ENCODE results near the gene SERPINA4. TPM values are rescaled to one million over a fixed set of nuclear protein-coding genes. Genes with fewer than 3 reads are reported as not detected.

SERPINA4 gene
- total RNA-seq, 1 donor from 2014 or later: not detected

DNA sequence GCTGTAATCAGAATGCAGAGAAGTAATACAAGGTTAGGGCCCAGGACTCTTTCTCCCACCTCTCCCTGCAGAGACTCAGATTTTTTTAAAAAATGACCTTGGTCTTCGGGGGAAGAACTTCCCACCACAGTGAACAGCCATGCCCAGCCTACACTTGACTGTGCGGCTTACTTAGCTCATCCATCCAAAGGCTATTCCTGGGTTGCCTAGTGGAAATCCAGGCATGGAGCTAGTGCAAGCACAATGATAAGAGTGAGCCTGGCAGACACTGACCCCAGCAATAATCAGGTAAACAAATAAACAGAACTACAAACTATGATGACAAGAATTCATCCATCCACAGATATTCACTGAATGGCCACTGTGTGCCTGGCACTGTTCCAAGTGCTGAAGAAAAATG, 34.7 kb downstream of the SERPINA4 start:
- H3K27ac Mint-ChIP-seq: no peak overlapping the region
- H3K36me3 Mint-ChIP-seq: no peaks in the 10 kb centered on the region
- H3K27me3 Mint-ChIP-seq (ENCODE audit: insufficient read depth, low read depth): peaks cover 3% of the 10 kb centered on the region
- Histone ChIP-seq H2AFZ (replicated peaks) (no peak overlapping the region), H3K79me2 (ENCODE audit: low read depth) (no peaks in the 10 kb centered on the region), H3K4me2 (no peak overlapping the region), H3F3A (ENCODE audit: low read depth) (no peaks in the 10 kb centered on the region), H3K4me3 (no peak overlapping the region), H3K27me3 (no peaks in the 10 kb centered on the region), H3K27ac (no peak overlapping the region), H3K9me3 (ENCODE audit: low read depth) (no peaks in the 10 kb centered on the region), H3K9ac (no peak overlapping the region), H4K20me1 (ENCODE audit: low read depth) (no peaks in the 10 kb centered on the region), H3K4me1 (no peaks in the 10 kb centered on the region), H3K36me3 (no peaks in the 10 kb centered on the region)
- no peak for DNase-seq (ENCODE audit: low spot score)
- peaks cover 1% of the 10 kb centered on the region for H3K9me3 Mint-ChIP-seq
- H3K4me1 Mint-ChIP-seq: peaks cover 37% of the 10 kb centered on the region
- TF ChIP-seq EZH2phosphoT487 (IDR thresholded peaks at IDR 0.05) (no peak), EZH2 (IDR thresholded peaks at IDR 0.05) (no peak)
- TF ChIP-seq, protein P1, sequence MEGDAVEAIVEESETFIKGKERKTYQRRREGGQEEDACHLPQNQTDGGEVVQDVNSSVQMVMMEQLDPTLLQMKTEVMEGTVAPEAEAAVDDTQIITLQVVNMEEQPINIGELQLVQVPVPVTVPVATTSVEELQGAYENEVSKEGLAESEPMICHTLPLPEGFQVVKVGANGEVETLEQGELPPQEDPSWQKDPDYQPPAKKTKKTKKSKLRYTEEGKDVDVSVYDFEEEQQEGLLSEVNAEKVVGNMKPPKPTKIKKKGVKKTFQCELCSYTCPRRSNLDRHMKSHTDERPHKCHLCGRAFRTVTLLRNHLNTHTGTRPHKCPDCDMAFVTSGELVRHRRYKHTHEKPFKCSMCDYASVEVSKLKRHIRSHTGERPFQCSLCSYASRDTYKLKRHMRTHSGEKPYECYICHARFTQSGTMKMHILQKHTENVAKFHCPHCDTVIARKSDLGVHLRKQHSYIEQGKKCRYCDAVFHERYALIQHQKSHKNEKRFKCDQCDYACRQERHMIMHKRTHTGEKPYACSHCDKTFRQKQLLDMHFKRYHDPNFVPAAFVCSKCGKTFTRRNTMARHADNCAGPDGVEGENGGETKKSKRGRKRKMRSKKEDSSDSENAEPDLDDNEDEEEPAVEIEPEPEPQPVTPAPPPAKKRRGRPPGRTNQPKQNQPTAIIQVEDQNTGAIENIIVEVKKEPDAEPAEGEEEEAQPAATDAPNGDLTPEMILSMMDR (IDR thresholded peaks at IDR 0.05): no peak
- H3K4me3 Mint-ChIP-seq: no peak overlapping the region

DNA sequence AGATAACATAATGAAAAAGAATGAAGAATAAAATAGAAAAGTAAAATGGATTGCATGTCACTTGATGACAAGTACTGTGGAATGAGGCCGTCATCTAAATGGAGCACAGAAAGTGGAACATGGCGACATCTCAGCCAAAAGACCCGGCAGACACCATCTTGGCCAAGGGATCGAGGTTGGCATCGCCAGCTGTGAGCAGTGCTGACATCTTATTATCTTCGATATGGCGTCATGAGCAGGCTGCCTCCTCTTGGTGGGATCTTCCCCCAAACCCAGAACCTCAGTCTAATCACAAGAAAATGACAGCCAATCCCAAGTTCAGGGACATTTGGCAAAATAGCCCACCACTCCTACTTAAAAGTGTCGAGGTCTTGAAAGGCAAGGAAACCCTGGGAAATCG, 35.1 kb downstream of the SERPINA4 start:
- Histone ChIP-seq H3K79me2 (ENCODE audit: low read depth) (no peaks in the 10 kb centered on the region), H3K36me3 (no peaks in the 10 kb centered on the region), H3F3A (ENCODE audit: low read depth) (no peaks in the 10 kb centered on the region), H3K9ac (no peak overlapping the region), H3K27ac (no peak overlapping the region), H3K27me3 (no peaks in the 10 kb centered on the region), H4K20me1 (ENCODE audit: low read depth) (no peaks in the 10 kb centered on the region), H2AFZ (replicated peaks) (no peak overlapping the region), H3K4me1 (no peaks in the 10 kb centered on the region), H3K4me2 (no peak overlapping the region), H3K4me3 (no peak overlapping the region), H3K9me3 (ENCODE audit: low read depth) (no peaks in the 10 kb centered on the region)
- no peak for DNase-seq (ENCODE audit: low spot score)
- H3K27ac Mint-ChIP-seq: no peak overlapping the region
- TF ChIP-seq EZH2 (IDR thresholded peaks at IDR 0.05): no peak
- TF ChIP-seq, protein P1 (IDR thresholded peaks at IDR 0.05): no peak
- TF ChIP-seq EZH2phosphoT487 (IDR thresholded peaks at IDR 0.05): no peak
- H3K36me3 Mint-ChIP-seq: no peaks in the 10 kb centered on the region
- H3K4me3 Mint-ChIP-seq: no peak overlapping the region
- H3K27me3 Mint-ChIP-seq (ENCODE audit: insufficient read depth, low read depth): peaks cover 5% of the 10 kb centered on the region
- no peaks in the 10 kb centered on the region for H3K9me3 Mint-ChIP-seq
- H3K4me1 Mint-ChIP-seq: peaks cover 37% of the 10 kb centered on the region

DNA sequence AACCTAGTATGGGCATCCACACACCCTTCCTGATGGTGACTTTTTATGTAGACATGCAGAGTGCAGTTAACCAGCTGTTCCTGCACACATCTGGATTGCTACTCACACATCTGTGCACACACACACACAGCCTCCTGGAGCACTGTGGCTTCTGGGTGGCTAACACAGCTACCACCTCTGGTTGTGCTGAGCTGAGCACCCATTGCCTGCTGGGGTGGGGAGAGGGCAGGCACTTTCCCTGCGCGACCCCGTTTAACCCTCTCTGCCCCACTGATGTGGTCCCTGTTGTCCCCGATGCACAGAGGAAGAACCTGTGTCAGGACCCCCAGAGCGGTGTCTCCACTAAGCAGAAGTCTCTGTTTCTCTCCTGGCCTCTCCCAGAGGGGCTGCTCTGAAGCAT, 36.5 kb downstream of the SERPINA4 start:
- Mint-ChIP-seq H3K9me3 (no peaks in the 10 kb centered on the region), H3K27ac (no peak overlapping the region), H3K36me3 (no peaks in the 10 kb centered on the region), H3K27me3 (ENCODE audit: insufficient read depth, low read depth) (peaks cover 5% of the 10 kb centered on the region), H3K4me3 (no peak overlapping the region), H3K4me1 (peaks cover 44% of the 10 kb centered on the region)
- TF ChIP-seq, protein P1 (IDR thresholded peaks at IDR 0.05): no peak
- TF ChIP-seq EZH2phosphoT487 (IDR thresholded peaks at IDR 0.05) (no peak), EZH2 (IDR thresholded peaks at IDR 0.05) (no peak)
- Histone ChIP-seq H3K4me2 (no peak overlapping the region), H3K36me3 (no peaks in the 10 kb centered on the region), H3K79me2 (ENCODE audit: low read depth) (no peaks in the 10 kb centered on the region), H3K4me1 (no peaks in the 10 kb centered on the region), H3K4me3 (no peak overlapping the region), H2AFZ (replicated peaks) (no peak overlapping the region), H3K9me3 (ENCODE audit: low read depth) (no peaks in the 10 kb centered on the region), H4K20me1 (ENCODE audit: low read depth) (no peaks in the 10 kb centered on the region), H3K27ac (no peak overlapping the region), H3K27me3 (no peaks in the 10 kb centered on the region), H3F3A (ENCODE audit: low read depth) (no peaks in the 10 kb centered on the region), H3K9ac (no peak overlapping the region)
- no peak for DNase-seq (ENCODE audit: low spot score)

DNA sequence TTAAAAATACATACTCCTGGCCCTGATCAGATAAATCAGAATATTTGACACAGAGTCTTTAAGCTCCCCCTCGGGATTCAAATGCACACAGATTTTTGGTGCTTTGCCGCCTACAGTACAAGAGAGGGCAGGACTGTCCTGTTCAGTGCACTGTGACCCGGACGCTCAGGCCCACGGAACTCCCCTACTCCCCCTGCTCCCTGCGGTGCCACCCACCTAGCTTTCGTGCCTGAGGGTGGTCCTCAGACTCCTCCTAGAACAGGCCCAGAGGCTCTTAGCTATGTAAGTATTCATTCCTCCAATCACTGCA, 37.2 kb downstream of the SERPINA4 start:
- Mint-ChIP-seq H3K27ac (no peak overlapping the region), H3K27me3 (ENCODE audit: insufficient read depth, low read depth) (peaks cover 5% of the 10 kb centered on the region), H3K9me3 (no peaks in the 10 kb centered on the region), H3K4me3 (peak overlapping the region; percentile 20), H3K4me1 (peaks cover 44% of the 10 kb centered on the region), H3K36me3 (no peaks in the 10 kb centered on the region)
- Histone ChIP-seq H3K79me2 (ENCODE audit: low read depth) (no peaks in the 10 kb centered on the region), H3K27ac (no peak overlapping the region), H3K36me3 (no peaks in the 10 kb centered on the region), H3K4me2 (no peak overlapping the region), H4K20me1 (ENCODE audit: low read depth) (no peaks in the 10 kb centered on the region), H3K9ac (no peak overlapping the region), H3K27me3 (no peaks in the 10 kb centered on the region), H3K4me3 (no peak overlapping the region), H3K4me1 (no peaks in the 10 kb centered on the region), H3K9me3 (ENCODE audit: low read depth) (no peaks in the 10 kb centered on the region), H2AFZ (replicated peaks) (no peak overlapping the region), H3F3A (ENCODE audit: low read depth) (no peaks in the 10 kb centered on the region)
- DNase-seq (ENCODE audit: low spot score): no peak
- TF ChIP-seq, protein P1 (IDR thresholded peaks at IDR 0.05): no peak
- TF ChIP-seq EZH2 (IDR thresholded peaks at IDR 0.05) (no peak), EZH2phosphoT487 (IDR thresholded peaks at IDR 0.05) (no peak)

All from neural progenitor cell (in vitro differentiated cells).